ENCODE data around the gene TOGARAM2. TPM values are rescaled to one million over a fixed set of nuclear protein-coding genes. Genes with fewer than 3 reads are reported as not detected.

The TOGARAM2 gene
- total RNA-seq, 1 donor from 2014 or later: 0.13 TPM

DNA sequence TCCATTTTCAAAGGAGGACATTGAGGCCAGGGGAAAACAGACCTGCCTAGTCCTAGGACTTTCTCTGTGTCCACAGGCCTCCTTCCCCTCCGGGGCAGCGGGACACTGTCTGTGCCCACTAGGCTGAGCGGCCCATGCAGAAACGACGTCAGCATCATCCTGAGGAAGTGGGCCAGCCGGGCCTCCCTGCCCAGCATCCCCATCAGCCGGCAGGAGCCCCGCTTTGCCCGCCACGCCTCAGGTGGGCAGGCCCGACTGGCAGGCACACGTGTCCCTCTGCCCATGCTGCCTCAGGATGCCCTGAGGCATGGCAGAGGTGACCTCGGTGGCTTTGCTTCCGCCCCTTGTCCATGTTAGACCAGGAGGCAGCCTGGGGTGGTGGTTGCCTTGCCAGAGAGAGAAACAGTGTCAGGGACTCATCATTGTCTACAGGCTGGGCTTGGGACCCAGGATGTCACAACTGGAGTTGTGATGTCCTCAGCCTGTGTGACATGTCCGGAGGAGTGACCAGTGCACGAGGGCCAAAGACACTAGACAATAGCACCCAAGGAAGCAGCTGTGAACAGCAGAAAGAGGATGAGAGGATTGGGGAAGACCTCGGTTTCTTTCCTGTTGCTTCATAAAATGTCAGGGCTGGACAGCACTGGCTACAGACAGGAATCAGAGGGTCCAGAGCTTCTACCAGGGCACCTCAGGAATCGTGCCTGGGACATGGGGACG lies 36.8 kb downstream of the TOGARAM2 start:
- DNase-seq (ENCODE audit: low read depth in 2 of 2): no peak

- DNase-seq (ENCODE audit: low read depth in 2 of 2): no peak
Measured at GRCh38 chr2:29021886-29022285, 40.8 kb downstream of the TOGARAM2 start.

DNA sequence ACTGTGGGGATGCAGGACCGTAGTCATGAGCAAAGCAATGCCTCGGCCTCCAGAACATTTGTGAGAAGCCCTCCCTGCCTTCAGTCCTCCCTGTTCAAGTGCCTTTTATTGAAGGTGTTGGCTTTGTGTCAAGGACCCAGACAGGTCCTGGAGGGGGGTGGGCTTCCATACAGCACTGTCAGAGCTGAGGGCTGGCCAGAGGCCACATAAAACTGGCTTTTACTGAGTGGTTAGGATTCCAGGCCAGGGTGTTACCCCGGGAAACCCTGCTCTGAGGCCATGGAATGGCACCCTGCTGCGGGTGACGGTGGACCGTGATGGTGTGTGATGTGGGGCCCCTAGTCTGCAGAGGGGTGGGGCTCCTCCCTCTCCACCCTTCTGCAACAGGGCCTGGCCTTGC lies 41.6 kb downstream of the TOGARAM2 start:
- DNase-seq (ENCODE audit: low read depth in 2 of 2): no peak

DNA sequence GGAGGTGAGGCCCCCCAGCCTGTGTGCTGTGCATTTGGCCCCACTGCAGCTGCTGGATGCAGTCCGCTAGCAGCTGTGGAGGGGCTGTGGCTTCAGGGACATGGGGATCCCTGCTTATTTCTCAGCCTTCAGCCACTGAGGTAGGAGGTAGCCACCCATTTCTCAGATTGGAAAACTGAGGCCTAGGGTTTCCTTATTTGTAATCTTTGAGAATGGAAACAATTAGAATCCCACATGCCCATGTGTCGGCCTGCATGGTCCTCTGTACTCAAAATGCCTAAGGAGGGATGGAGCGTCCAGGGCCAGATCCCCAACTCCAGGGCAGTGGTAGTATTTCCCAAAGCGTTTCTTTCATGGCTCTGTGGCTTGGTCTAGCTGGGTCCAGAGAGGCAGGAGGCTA lies 42.1 kb downstream of the TOGARAM2 start:
- no peak for DNase-seq (ENCODE audit: low read depth in 2 of 2)

DNA sequence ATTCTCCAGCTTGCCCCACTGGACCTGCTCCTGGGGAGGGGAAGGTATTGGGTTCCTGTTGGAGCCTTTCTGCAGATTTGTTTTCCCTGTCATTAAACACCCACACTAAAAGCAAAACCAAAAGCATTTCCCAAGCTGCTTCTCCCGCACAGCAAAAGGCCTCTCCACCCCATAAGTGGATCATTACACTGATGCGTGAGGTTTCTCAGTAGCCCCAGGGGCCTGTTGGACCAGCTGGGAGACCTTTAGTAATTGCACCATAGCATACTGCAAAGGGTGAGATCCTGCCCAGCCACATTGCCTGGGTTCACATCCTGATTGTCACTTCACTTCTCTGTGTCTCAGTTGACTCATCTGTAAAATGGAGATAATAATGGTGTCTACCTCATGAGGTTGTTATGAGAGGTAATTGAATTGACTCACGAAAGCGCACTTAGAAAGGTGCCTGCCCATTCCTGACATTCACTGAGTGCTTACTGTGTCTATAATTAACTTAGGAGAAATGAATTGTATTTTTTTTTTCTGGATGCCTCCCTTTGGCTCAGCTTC lies 43.9 kb downstream of the TOGARAM2 start:
- no peak for DNase-seq (ENCODE audit: low read depth in 2 of 2)

- DNase-seq (ENCODE audit: low read depth in 2 of 2): no peak
Measured at GRCh38 chr2:29025711-29026110, 44.6 kb downstream of the TOGARAM2 start.

DNA sequence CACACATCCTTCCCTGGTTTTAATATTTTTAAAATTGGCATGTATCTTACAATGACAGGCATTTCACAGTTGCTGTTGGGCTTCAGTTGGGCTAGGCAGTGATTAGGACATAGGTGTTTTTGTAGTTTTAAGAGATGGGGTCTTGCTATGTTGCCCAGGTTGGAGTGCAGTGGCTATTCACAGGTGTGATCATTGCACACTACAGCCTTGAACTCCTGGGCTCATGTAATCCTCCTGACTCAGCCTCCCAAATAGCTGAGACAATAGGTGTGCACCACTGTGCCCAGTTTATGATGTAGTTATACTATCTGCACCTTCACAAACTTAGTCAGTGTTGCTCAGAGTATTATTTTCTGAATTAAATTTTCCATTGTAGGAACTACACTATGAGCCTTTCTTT lies 49.9 kb downstream of the TOGARAM2 start:
- DNase-seq (ENCODE audit: low read depth in 2 of 2): no peak

GRCh38 chr2:29032189-29032588 lies 51.1 kb downstream of the TOGARAM2 start:
- no peak for DNase-seq (ENCODE audit: low read depth in 2 of 2)

- DNase-seq (ENCODE audit: low read depth in 2 of 2): peak; percentile 37 to 68
Measured at GRCh38 chr2:29033172-29033571, 52.1 kb downstream of the TOGARAM2 start.

DNA sequence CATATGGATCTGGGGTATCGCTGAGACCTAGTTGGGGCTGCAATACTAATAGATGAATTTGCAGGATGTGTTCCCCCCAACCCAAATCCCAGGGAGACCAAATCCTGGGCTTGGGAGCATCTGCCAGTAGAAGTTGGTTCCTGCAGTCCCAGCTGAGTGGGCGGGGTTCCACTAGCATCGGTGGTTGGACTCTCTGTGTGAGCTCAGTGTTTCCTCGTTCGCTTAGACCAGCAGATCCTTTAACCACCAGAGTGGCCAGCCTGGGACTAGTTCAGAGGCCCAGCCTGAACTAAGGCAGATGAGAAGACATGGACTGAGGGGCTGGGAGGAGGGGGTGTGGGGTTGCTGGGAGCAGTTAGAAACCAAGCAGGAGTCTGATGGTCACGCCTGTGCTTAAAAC lies 52.6 kb downstream of the TOGARAM2 start:
- DNase-seq (ENCODE audit: low read depth in 2 of 2): no peak

DNA sequence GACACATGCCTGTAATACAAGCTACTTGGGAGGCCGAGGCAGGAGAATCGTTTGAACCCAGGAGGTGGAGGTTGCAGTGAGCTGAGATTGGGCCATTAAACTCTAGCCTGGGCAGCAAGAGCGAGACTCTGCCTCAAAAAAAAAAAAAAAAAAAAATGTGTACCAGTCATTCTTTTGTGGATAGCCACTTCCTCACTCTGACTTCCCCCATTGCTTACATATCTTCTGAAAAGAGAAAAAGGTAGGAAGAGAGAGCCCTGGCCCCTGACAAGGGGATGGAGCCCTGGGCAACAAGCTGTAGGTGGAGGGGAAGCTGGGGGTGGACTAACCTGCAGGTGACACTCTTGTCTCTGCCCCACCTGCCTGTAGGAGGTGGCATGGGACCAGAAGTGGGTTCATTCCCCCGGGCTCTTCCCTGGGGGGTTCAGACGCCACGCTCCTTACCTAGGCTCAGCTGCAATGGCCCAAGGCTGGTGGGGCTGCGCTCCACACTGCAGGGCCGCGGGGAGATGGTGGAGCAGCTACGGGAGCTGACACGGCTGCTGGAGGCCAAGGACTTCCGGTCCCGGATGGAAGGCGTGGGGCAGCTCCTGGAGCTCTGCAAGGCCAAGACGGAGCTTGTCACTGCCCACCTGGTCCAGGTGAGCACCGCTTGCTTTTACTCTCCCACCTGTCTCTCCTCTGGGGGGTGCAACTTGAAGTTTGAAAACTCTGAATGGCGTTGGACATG lies 54.1 kb downstream of the TOGARAM2 start:
- no peak for DNase-seq (ENCODE audit: low read depth in 2 of 2)

DNA sequence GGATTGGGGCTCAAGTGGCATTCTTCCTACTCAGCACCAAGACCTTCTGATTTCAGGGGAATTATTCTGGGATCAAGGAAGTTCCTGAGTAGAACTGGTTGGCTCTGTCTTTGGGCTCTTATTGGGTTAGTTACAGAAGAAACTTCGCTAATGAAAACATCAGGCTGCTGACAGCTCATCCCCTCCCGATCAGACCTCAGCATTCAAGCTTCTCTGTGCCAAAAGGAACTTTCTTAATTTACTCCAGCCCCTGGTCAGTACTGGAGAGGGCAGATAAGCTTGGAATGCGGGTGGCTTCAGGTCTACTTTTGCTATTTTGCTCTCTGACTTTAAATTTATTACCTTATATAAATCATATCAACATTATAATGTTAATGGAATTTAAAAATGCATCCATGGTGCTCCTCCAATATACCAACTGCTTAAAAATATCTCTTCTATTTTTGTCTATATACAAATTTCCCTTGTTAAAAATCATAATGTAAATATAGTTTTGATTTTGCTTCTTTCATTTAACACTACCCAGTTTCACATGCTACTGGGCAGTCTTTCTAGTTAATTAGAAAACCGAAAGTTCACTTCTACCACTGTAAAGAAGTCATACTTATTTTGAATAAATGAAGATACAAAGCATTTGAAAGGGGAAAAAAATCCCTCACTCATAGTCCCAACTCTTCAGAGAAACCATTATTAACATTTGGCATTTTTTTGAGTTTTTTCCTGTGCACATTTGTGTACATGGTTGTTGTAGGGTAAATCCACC lies 58.8 kb downstream of the TOGARAM2 start:
- DNase-seq (ENCODE audit: low read depth in 2 of 2): no peak

DNA sequence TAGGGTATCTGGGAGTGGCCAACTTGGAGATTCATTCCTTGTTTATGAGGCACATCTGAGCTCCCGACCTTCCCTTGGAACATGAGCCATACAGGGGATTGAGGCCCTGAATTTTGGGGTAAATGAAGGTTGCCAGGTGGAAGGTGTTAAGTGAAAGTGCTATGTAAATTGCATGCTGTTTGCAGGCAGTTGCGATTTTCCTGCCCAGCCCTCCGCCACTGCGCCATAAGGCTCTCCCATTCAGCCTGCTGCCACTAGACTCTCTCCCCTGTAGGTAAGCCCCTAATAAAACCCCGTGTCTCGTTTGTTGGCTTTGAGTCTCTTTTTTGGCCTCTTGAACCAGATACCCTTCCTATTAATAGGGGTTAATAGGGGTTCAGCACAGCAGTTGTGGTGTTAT lies 59.5 kb downstream of the TOGARAM2 start:
- DNase-seq (ENCODE audit: low read depth in 2 of 2): no peak

DNA sequence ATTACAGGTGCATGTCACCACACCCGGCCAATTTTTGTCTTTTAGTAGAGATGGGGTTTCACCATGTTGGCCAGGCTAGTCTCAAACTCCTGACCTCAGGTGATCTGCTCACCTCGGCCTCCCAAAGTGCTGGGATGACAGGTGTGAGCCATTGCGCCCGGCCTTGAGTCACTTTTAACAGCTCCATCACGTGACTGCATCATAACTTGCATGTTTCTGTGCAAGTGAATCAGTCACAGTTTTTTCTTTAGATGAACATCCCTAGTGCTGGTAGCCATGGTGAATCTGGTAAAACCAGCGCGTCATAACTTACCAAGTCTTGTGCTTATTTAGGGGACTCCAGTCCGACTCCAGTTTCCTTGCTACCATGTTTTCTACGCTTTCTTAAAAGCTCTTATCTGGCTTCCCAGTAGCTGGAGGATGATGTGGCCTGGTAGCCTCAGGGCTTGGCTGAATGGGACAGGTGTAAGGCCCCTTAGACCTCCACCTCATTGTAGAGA lies 60.1 kb downstream of the TOGARAM2 start:
- DNase-seq (ENCODE audit: low read depth in 2 of 2): no peak

GRCh38 chr2:29042561-29043075 lies 61.5 kb downstream of the TOGARAM2 start:
- DNase-seq (ENCODE audit: low read depth in 2 of 2): peak in 1 of 2 donors; percentile 18

- DNase-seq (ENCODE audit: low read depth in 2 of 2): no peak
Measured at GRCh38 chr2:29044459-29044858, 63.4 kb downstream of the TOGARAM2 start.

DNA sequence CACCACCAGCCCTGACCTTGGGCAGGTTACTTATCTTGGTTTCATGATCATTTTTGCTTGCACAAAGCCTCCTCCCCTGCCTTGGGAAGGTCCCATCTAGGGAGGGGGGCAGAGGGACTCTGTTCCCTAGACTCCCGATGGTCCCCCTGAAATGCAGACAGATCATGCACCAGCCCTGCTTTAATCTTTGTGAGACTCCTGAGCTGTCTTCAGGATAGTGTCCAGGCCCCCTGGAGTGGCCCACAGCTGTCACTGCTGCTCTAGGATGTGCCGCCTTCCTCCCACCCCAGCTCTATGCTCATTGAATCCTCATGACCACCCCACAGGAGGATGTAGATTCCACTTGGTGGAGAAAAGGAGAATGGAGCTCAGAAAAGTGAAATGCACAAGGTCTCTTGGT lies 65.2 kb downstream of the TOGARAM2 start:
- no peak for DNase-seq (ENCODE audit: low read depth in 2 of 2)

DNA sequence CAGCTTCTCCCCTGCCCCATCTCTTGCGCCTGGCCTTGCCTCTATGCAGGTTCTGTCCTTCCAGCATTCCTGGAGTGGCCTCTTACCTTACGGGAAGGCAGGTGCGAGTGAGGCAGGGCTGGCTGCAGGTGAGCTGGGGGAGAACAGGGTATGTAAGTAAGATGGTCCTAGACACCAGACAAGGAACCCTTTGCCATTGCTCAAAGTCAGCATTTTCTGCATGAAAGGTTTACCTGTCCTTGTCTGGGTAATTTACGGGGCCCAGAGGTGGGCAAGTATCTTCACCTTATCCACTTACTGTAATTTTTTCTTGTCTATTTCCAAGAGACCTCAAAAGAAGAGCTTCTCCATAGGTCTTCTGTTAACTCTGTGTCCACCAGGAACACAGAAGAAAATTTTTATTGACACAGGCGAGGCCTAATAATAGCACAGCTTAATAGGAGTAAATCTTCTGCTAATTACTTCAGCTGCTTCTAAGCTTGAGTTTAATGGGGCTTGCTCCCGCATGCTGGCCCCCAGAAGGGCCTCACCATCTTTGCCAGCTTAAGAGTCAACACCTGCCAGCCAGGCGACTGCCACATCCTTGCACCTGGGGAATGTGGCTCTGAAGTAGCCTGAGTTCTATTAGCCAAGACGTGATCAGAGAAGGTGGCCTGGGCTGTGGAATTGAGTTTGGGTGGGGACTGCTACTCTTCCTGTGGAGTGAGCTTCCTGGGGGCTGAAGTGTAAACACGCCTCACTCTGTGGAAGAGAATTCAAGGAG lies 66.2 kb downstream of the TOGARAM2 start:
- DNase-seq (ENCODE audit: low read depth in 2 of 2): no peak

- no peak for DNase-seq (ENCODE audit: low read depth in 2 of 2)
Measured at GRCh38 chr2:29050591-29050990, 69.5 kb downstream of the TOGARAM2 start.

DNA sequence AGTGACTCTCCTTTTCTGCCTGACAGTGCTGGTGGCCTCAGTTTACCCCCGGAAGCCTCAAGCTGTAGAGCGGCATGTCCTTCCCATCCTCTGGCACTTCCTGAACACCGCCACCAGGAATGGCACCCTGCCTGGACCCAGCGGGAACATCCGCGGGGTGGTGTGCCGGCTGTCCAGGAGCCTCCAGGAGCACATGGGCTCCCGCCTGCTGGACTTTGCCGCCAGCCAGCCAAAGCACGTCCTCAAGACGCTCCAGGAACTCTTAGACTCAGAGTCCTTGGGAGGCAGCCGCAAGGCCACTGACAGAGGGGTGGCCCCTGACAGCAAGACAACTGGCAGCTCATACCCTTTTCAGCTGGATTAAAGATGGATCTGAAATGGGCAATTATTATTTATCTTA lies 70.6 kb downstream of the TOGARAM2 start:
- no peak for DNase-seq (ENCODE audit: low read depth in 2 of 2)

GRCh38 chr2:29052807-29053206 lies 71.7 kb downstream of the TOGARAM2 start:
- DNase-seq (ENCODE audit: low read depth in 2 of 2): no peak
